B cell (primary cell): ENCODE measurements around the gene COX7A1.
"Not testable (repeated sequence)": the region's sequence is repeated elsewhere in the genome, so short reads cannot be mapped to it uniquely, and the experiment has no call there.

Experiments used
- CTCF ChIP-seq: fragments of 200-600 bp; IDR thresholded peaks from one replicate; pipeline ENCODE4 v1.8.0; 2022; ENCODE audit warnings: antibody characterized with exemption, mild to moderate bottlenecking
- EZH2 ChIP-seq: IDR thresholded peaks from 2 replicates; pipeline ENCODE4 v1.6.1; 2012; ENCODE audit warnings: borderline replicate concordance, low read depth, mild to moderate bottlenecking, moderate library complexity, low read length; ENCODE audit not compliant: insufficient read depth, poor library complexity, severe bottlenecking

GRCh38 chr19:36131221-36131620 is 21.0 kb downstream of the COX7A1 start:
- TF ChIP-seq CTCF, EZH2: not testable (repeated sequence)
